ENCODE measurements around the gene RDH8.
"Not testable (repeated sequence)": the region's sequence is repeated elsewhere in the genome, so short reads cannot be mapped to it uniquely, and the experiment has no call there.

GRCh38 chr19:10023096-10023495, 9.8 kb downstream of the RDH8 start:
- not testable (repeated sequence) for TF ChIP-seq POLR2A (IDR thresholded peaks at IDR 0.05; ENCODE audit: low read length); GATA1 (IDR thresholded peaks at IDR 0.05; ENCODE audit: low read depth, low read length)
